HEK293T (cell line): ENCODE data around the gene ATOH8.

ENCODE experiments used
- CTCF ChIA-PET: fragments of 350-600 bp; formaldehyde crosslinking; extraction: SDS; loops from one replicate; lab custom pipeline; 2021; ENCODE audit warnings: antibody characterized with exemption, inconsistent platforms; lab: Yijun Ruan, JAX
- POLR2A ChIA-PET: fragments of 350-600 bp; formaldehyde crosslinking; extraction: SDS; loops from one replicate; lab custom pipeline; 2020; ENCODE audit warnings: antibody characterized with exemption, inconsistent platforms; lab: Yijun Ruan, JAX
- DNase-seq: peaks from one replicate; pipeline ENCODE4 v3.0.0; 2012; ENCODE audit warnings: mixed read lengths; ENCODE audit errors: extremely low spot score
- ARNT ChIP-seq: fragments of 450-650 bp; IDR thresholded peaks from 2 replicates; pipeline ENCODE4 v1.6.1; 2017; ENCODE audit warnings: mild to moderate bottlenecking
- BHLHE40 ChIP-seq: fragments of 450-650 bp; IDR thresholded peaks from 2 replicates; pipeline ENCODE4 v1.6.1; 2016; ENCODE audit warnings: mild to moderate bottlenecking, moderate library complexity, borderline replicate concordance
- CTBP1 ChIP-seq: fragments of 450-650 bp; IDR thresholded peaks from 2 replicates; pipeline ENCODE4 v1.6.1; 2016; ENCODE audit warnings: borderline replicate concordance
- ELF4 ChIP-seq: fragments of 450-650 bp; IDR thresholded peaks from 2 replicates; pipeline ENCODE4 v1.6.1; 2017; ENCODE audit warnings: antibody characterized with exemption
- FOXA1 ChIP-seq: fragments of 450-650 bp; IDR thresholded peaks from 2 replicates; pipeline ENCODE4 v1.6.1; 2016; ENCODE audit warnings: mild to moderate bottlenecking
- FOXK2 ChIP-seq: fragments of 450-650 bp; IDR thresholded peaks from 2 replicates; pipeline ENCODE4 v1.6.1; 2016; ENCODE audit warnings: mild to moderate bottlenecking
- FOXM1 ChIP-seq: fragments of 450-650 bp; IDR thresholded peaks from 2 replicates; pipeline ENCODE4 v1.6.1; 2017; ENCODE audit warnings: mild to moderate bottlenecking, borderline replicate concordance
- HDGF ChIP-seq: fragments of 450-650 bp; IDR thresholded peaks from 2 replicates; pipeline ENCODE4 v1.6.1; 2017; ENCODE audit warnings: antibody characterized with exemption, borderline replicate concordance
- L3MBTL2 ChIP-seq: fragments of 450-650 bp; conservative IDR thresholded peaks from 2 replicates; pipeline ENCODE4 v1.6.1; 2016; ENCODE audit warnings: mild to moderate bottlenecking
- LEF1 ChIP-seq: fragments of 450-650 bp; IDR thresholded peaks from 2 replicates; pipeline ENCODE4 v1.6.1; 2017; ENCODE audit warnings: mild to moderate bottlenecking, borderline replicate concordance
- NFRKB ChIP-seq: fragments of 450-650 bp; IDR thresholded peaks from 2 replicates; pipeline ENCODE4 v1.6.1; 2016; ENCODE audit warnings: mild to moderate bottlenecking, moderate library complexity
- SP1 ChIP-seq: fragments of 450-650 bp; IDR thresholded peaks from 2 replicates; pipeline ENCODE4 v1.6.1; 2017
- SUZ12 ChIP-seq: fragments of 450-650 bp; IDR thresholded peaks from 2 replicates; pipeline ENCODE4 v1.6.1; 2016; ENCODE audit warnings: mild to moderate bottlenecking
- TARDBP ChIP-seq: fragments of 450-650 bp; IDR thresholded peaks from 2 replicates; pipeline ENCODE4 v1.6.1; 2016
- ZNF384 ChIP-seq: fragments of 450-650 bp; IDR thresholded peaks from 2 replicates; pipeline ENCODE4 v1.6.1; 2016
- TF ChIP-seq, protein P1 (sequence below): fragments of 450-650 bp; IDR thresholded peaks from 2 replicates; pipeline ENCODE4 v1.6.1; 2016

Gene ATOH8

DNA sequence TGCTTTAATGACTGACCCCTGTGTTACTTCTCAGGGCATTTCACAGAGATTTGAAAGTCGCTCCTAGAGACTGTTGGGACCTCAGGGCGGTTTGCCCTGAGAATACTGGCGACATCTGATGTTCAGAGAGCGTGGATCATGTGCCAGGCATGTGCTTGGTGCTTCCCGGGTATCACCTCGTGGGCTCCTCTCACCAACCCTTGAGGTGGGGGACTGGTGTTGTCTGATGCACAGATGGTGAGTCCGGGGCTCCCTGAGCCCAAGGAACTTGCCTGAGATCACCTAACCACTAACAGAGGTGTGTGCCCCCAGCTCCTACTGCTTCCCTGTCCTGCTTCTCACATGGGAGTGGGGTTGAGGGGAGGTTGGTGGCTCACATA, 16.2 kb downstream of the ATOH8 start:
- POLR2A ChIA-PET = no interaction called here
- no peak for TF ChIP-seq TARDBP
- TF ChIP-seq BHLHE40 = no peak
- TF ChIP-seq ARNT = no peak
- no peak for TF ChIP-seq SUZ12
- no peak for DNase-seq
- CTCF ChIA-PET = interaction anchor here (0.8 to 2.1 kb wide), 3 partner anchors 9 to 18 kb away, joined by 3 to 8 read pairs (median 5); no protein-coding TSS in a partner anchor

DNA sequence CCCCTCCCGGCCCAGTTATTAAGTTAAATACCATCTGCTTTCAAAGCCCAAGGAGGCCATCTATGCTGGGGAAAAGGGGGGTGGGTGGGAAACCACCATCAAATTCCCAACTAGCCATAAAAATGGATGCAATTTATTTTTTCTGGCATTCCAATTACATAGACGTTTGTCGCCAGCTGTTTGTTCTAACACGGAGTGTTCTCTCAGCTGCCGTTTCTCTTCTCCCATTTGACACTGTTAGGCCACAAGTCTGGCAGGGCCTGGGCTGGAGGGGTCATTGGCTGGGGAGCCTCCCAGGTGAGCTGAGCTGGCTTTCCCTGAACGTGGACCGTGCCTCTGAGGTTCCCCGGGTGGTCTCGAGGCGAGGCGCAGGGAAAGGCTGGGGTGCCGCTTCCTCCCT, 16.6 kb downstream of the ATOH8 start:
- DNase-seq = no peak
- no peak for TF ChIP-seq NFRKB
- TF ChIP-seq L3MBTL2 = no peak
- no peak for TF ChIP-seq SUZ12
- TF ChIP-seq BHLHE40 = no peak
- no peak for TF ChIP-seq ELF4
- no peak for TF ChIP-seq LEF1
- TF ChIP-seq, protein P1, sequence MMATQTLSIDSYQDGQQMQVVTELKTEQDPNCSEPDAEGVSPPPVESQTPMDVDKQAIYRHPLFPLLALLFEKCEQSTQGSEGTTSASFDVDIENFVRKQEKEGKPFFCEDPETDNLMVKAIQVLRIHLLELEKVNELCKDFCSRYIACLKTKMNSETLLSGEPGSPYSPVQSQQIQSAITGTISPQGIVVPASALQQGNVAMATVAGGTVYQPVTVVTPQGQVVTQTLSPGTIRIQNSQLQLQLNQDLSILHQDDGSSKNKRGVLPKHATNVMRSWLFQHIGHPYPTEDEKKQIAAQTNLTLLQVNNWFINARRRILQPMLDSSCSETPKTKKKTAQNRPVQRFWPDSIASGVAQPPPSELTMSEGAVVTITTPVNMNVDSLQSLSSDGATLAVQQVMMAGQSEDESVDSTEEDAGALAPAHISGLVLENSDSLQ = no peak
- no peak for TF ChIP-seq FOXA1
- TF ChIP-seq ZNF384 = no peak
- no peak for TF ChIP-seq FOXK2
- no peak for TF ChIP-seq TARDBP
- ChIA-PET POLR2A (no interaction called here), CTCF (interaction anchor here (2.1 kb wide), 1 partner anchor 14 kb away, joined by 8 read pairs; no protein-coding TSS in a partner anchor)

DNA sequence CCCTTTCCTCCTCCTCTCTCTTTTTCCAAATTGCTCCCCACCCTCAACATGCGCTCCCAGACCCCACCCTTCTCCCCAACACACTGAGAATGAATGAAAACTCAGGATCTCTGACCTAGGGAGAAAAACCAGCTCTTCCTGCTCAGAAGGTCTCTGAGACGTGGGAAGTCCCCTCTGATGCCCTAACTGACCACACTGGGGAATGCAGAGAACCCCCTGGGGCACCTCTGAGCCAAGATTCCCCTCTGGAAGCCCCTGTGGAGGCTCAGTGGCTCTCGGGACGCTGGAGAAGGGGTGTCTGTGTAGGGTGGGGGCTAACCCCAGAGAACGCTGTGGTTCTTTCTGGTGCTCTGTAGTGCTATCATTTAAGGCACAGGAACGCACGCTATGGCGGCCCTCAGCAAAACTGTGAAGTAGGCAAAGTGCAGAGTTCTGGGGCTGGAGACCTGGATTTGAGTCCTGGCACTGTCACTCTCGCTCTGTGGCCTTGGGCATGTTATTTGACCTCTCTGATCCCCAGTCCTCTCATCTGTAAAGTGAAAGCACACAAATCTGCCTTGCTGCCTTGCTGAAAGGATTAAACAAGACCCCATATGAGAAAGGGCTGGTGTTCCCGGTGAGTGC, 17.1 kb downstream of the ATOH8 start:
- no peak for DNase-seq
- POLR2A ChIA-PET = no interaction called here
- TF ChIP-seq FOXM1 = no peak
- CTCF ChIA-PET = interaction anchor here (1.5 to 2.1 kb wide), 2 partner anchors 14 to 20 kb away, joined by 4 to 8 read pairs; no protein-coding TSS in a partner anchor

DNA sequence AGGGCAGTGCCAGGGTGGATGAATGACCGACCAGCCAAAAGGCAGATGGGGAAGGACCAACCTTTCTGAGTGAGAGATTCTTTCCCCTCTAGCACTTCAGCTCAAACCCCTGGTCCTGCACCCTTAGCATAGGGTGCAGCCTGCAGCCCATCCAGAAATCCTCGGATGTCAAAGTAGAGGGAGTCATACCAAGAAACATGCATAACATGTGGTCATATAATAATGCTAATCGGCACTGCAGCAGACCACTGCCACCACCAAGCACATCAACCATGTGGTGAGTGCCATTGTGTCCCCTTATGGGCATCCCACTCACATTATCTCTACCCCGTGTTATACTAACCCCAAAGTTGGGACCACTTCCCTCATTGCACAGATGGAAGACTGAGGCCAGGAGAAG, 17.7 kb downstream of the ATOH8 start:
- TF ChIP-seq SP1 = no peak
- ChIA-PET POLR2A (interaction anchor here (1.2 kb wide), 1 partner anchor 11 kb away, joined by 4 read pairs; no protein-coding TSS in a partner anchor), CTCF (interaction anchor here (0.7 to 1.5 kb wide), 4 partner anchors 8 to 21 kb away, joined by 3 to 5 read pairs (median 4); no protein-coding TSS in a partner anchor)
- no peak for DNase-seq

DNA sequence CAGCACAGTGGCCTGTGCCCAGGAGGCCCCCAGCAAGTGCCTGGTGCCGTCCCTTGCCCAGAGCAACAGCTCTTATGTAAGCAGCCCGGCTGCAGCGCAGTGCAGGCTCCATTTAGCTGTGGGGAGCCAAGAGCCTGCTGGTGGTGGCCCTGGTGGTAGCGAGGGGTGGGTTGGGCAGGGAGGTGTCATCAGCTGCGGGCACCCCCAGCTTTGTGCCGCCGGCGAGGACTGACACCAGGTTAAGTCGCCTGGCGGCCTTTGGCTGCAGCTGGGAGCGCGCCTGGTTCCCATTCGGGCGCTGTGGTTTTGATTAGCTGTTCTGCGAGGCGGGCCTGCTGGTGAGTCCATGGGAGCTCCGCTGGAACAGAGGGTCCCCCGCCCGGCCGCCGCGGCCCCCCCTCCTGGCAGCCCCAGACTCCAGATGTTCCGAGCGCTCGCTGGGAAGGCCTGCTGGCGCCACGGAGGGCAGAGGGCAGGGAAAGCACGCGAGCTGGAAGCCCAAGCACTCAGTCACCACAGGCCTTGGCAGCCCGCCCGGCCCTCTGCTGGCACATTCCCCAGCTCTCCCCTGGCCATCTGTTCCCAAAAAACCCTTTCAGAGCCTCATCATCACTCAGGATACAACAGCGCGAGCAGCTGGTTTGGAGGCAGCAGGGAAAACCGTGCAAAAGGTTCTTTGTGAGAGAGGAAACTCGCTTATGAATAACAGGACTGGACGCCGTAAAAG, 18.4 kb downstream of the ATOH8 start:
- ChIA-PET POLR2A (interaction anchor here (1.0 to 1.2 kb wide), 2 partner anchors 11 to 21 kb away, joined by 3 to 4 read pairs; no protein-coding TSS in a partner anchor), CTCF (interaction anchor here (0.7 to 1.5 kb wide), 4 partner anchors 9 to 22 kb away, joined by 3 to 5 read pairs (median 4); no protein-coding TSS in a partner anchor)
- no peak for TF ChIP-seq TARDBP
- TF ChIP-seq NFRKB = no peak
- no peak for TF ChIP-seq ELF4
- TF ChIP-seq SP1 = no peak
- TF ChIP-seq FOXM1 = no peak
- no peak for TF ChIP-seq CTBP1
- TF ChIP-seq BHLHE40 = no peak
- no peak for TF ChIP-seq SUZ12
- no peak for TF ChIP-seq FOXA1
- TF ChIP-seq, protein P1 = no peak
- TF ChIP-seq HDGF = no peak
- TF ChIP-seq FOXK2 = no peak
- TF ChIP-seq ARNT = no peak
- TF ChIP-seq L3MBTL2 = no peak
- no peak for TF ChIP-seq ZNF384
- no peak for TF ChIP-seq LEF1
- peak; percentile 52 for DNase-seq

DNA sequence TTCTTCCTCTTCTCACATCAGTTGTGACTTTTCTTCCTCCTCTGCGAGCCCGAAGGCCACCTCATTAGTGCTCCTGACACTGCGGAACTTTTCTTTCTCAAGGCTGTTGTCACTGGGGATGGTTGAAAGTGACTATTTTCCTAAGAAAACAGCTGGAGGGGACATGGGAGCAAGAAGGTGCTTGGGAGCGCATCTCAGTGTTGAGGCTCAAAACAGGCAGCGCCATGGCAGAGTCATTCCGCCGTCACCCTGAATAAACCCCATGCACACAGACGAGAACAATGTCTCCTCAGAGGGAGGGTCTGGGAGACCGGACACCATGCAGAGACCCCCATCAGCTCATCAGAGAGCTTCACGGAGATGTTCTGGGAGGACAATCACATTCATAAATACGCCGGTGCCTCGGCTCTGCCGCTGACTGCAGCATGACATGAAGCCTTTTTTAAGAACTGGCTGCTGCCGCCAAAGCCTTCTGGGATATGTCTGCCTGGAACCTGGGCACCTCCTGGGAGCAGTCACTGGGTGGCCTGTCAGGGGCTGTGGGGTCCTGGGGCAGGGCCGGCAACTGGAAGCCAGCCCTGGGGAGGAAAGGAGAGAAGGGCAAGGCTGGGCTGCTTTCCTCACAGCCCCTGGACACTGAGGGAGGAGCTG, 19.2 kb downstream of the ATOH8 start:
- ChIA-PET CTCF (interaction anchor here (0.5 to 1.1 kb wide), 2 partner anchors 12 kb away, joined by 3 to 5 read pairs; no protein-coding TSS in a partner anchor), POLR2A (interaction anchor here (1.0 kb wide), 1 partner anchor 22 kb away, joined by 3 read pairs; no protein-coding TSS in a partner anchor)
- no peak for TF ChIP-seq ZNF384
- TF ChIP-seq SP1 = no peak
- no peak for TF ChIP-seq ELF4
- TF ChIP-seq HDGF = no peak
- no peak for TF ChIP-seq CTBP1
- TF ChIP-seq BHLHE40 = no peak
- no peak for TF ChIP-seq SUZ12
- no peak for TF ChIP-seq ARNT
- TF ChIP-seq FOXM1 = no peak
- no peak for TF ChIP-seq FOXA1
- TF ChIP-seq LEF1 = no peak
- TF ChIP-seq, protein P1 = no peak
- no peak for TF ChIP-seq NFRKB
- TF ChIP-seq FOXK2 = no peak
- no peak for TF ChIP-seq L3MBTL2
- no peak for TF ChIP-seq TARDBP
- DNase-seq = no peak
